HT-29 (cell line): Measurements from ENCODE around the gene CCNC. TPM values are rescaled to one million over a fixed set of nuclear protein-coding genes. Genes with fewer than 3 reads are reported as not detected.
"Not testable (repeated sequence)": the region's sequence is repeated elsewhere in the genome, so short reads cannot be mapped to it uniquely, and the experiment has no call there.

Experiments
- DNase-seq: peaks from one replicate; pipeline ENCODE4 v3.0.0-alpha.2; 2015; ENCODE audit warnings: low spot score
- total RNA-seq: library from RNA; depleted of rRNA; stranded (reverse); fragments of >200 nt; shearing (Covaris generic); gene quantifications from 2 replicates; pipeline ENCODE4 v1.2.3, GENCODE V29; 2014

CCNC gene
- total RNA-seq, 1 experiment from 2014 or later: 49.4 TPM

DNA sequence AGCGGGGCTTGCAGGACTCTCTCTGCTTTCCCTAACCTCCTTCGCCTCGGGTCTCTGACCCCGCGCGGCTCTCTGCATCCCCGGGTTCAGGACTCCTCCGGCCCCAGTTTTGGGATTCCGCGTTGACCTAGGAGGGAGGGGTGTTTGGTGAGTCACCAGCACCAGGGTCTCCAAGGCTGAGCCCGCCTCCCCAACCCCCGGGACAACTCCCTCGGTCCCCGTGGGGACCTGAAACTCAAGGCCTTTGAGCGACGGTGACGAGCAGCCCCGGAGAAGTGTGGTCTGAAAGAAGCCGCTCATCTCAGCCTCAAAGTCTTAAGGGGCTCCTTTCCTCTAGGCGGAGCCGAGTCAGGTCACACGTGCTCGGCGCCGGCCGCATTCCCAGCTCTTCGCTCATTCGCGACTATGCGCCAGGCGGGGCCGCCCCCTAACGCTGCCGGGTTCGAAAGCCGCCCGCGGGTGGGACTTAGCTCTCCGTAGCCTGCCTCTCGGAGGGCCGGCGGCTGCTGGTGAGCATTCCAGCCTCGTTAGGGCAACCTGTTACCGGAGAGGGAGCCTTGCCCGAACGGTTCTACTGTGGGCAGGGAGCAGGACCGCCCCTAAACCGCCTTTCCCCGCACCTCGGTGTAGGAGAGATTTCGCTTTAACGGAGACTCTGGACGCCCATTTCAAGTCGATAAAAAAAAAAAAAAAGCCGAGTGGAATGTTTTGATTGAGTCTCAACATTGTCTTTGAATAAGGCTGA lies 35.1 kb upstream of the CCNC start:
- no peak for DNase-seq

GRCh38 chr6:99602520-99603420 lies 34.3 kb upstream of the CCNC start:
- DNase-seq: no peak

- DNase-seq: not testable (repeated sequence)
Measured at GRCh38 chr6:99594696-99595095, 26.2 kb upstream of the CCNC start.

- DNase-seq: no peak
Measured at GRCh38 chr6:99592900-99593299, 24.4 kb upstream of the CCNC start.

- DNase-seq: no peak
Measured at GRCh38 chr6:99591673-99592364, 23.4 kb upstream of the CCNC start.

GRCh38 chr6:99590728-99591672 lies 22.5 kb upstream of the CCNC start:
- DNase-seq: no peak

- no peak for DNase-seq
Measured at GRCh38 chr6:99589907-99590493, 21.5 kb upstream of the CCNC start.

DNA sequence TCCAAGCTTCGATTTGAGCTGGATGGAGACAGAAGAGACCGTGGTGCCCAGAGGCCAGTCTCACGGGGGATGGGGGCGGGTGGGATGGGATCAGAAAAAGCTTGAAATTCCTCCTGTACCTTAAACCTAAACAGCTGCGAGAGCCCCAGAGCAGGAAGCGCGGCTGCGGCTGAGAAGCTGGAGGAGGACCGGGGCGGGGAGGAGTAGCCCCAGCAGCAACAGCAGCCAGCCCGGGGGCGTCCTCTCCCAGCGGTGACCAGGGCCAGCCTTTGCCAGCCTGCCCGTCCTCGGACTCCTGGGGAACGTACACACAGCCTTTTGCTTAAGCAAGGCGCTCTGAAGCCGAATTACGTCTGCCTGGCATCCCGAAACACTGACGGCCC lies 20.8 kb upstream of the CCNC start:
- no peak for DNase-seq

- peak; percentile 56 for DNase-seq
Measured at GRCh38 chr6:99588618-99589289, 20.3 kb upstream of the CCNC start.

GRCh38 chr6:99587792-99588191 lies 19.3 kb upstream of the CCNC start:
- no peak for DNase-seq

DNA sequence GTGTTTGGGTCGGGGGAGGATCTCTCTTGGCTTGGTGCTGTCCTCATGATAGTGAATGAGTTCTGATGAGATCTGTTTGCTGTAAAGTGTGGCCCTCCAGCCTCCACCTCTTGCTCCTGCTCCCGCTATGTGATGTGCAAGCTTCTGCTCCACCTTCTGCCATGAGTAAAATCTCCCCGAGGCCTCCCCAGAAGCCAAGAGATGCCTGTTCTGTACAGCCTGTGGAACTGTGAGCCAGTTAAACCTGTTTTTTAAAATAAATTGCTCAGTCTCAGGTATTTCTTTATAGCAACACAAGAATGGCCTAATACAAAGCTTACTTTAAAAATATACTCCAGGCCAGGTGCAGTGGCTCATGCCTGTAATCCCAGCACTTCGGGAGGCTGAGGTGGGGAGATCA lies 11.3 kb upstream of the CCNC start:
- no peak for DNase-seq

DNA sequence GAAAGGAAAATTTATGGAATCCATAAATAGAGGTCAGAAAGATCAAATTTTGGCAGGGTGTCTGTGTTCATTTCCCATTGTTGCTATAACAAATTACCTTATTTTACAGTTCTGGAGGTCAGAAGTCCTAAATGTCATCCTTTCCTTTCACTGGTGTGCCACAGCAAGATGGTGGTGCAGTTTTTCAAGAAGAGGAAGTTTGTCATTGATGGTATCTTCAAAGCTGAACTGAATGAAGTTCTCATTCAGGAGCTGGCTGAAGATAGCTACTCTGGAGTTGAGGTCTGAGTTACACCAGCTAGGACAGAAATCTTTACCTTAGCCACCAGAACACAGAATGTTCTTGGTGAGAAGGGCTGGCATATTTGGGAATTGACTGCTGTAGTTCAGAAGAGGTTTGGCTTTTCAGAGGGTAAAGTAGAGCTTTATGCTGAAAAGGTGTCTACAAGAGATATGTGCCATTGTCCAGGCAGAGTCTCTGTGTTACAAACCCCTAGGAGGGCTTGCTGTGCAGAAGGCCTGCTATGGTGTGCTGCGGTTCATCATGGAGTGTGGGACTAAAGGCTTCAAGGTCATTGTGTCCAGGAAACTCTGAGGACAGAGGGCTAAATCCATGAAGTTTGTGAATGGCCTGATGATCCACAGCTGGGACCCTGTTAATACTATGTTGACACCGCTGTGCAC lies 7.2 kb upstream of the CCNC start:
- no peak for DNase-seq

DNA sequence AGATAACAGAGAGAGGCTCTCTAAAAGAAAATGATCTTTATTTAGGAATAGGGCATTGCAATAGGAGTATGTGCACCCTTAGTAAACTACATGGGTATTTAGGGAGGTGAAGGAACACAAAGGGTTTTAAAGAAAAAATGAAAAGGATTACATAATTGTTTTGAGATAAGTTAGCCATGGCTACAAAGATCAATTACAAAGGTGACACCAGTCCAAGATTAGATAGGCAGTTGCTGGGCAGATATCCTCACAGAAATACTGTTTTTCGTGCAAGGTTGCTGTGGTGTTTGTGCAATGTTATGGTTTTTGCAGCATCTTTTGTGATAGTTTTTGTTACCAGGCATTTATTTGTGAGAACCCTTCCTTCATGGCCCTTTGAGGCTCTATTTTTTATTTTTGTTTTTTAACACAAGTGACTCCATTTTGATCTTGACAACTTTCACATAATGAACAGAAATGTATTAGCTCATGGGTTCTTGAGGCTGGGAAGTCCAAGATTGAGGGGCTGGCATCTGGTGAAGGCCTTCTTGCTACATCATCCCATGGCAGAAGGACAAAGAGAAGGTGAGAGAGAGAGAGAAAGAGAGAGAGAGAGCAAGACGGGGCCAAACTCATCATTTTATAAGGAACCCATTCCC lies 5.6 kb upstream of the CCNC start:
- DNase-seq: no peak

GRCh38 chr6:99563056-99563723 lies 5.3 kb downstream of the CCNC start:
- DNase-seq: no peak

GRCh38 chr6:99560668-99561067 lies 7.8 kb downstream of the CCNC start:
- DNase-seq: no peak

DNA sequence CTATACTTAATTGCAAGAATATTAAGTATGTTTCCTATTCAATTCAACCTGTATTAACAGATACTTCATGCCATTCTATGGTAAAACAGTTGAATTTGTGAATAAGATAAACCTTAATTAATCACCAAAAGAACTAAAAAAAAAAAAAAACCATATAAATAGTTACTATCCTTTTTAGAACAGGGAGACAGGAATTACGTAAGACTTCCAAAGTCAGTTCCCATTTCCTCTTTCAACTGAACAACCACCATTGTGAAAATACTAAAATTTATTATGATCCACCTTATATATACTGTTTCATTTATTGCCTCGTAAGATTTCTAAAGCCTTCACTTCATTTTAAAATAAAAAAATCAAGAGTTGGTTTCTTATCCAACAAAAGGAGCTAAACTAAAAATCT lies 9.4 kb downstream of the CCNC start:
- no peak for DNase-seq

DNA sequence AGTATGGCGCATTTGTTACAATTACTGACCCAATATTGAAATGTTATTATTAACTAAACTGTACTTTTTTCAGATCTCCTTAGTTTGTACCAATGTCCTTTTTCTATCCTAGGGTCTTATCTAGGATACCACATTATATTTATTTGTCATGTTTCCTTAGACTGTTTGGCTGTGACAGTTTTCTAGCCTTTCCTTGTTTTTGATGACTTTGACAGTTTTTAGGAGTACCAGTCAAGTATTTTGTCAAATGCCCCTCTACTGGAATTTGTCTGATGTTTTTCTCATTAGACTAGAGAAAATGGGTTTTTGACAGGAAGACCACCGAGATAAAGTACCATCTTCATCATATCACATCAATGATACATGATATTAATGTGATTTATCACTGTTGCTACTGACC lies 14.6 kb downstream of the CCNC start:
- DNase-seq: no peak

DNA sequence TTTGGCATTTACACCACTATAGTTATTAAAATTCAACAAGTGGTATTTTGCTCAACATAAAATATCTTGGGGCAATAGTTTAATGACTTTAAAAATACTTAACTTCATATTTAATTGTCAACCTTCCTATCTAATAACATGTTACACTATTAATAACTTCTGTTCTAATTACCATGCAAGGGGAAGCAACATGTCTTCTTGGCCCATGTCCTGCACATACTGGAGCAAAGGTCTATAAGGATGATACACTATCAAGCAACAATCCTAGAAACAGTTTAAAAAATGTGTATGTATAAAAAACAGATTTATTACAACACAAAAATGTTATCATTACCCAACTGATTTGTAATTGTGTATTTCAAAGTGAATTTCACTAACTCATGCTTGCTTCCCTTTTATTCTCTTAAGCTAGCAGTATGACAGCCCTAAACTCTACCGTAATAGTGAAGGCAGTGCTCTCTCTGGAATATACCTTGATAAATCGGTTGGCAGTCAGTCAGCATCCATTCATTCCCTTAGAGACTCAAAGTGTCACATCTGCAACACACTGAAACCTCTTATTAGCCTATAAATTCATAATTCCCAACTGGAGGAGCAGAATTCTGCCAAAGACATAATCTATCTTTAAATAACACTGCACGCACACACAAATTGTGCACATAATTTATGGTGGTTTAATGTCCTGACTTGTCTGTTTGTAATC lies 18.3 kb downstream of the CCNC start:
- DNase-seq: no peak
